ENCODE measurements around the gene PNKD. TPM values are rescaled to one million over a fixed set of nuclear protein-coding genes. Genes with fewer than 3 reads are reported as not detected.
A peak's percentile ranks its signal among the peaks of the same experiment; 100 is the strongest.

PNKD gene
- total and polyA plus RNA-seq, 2 of the 8 experiments (the other 6 are each of a cell fraction or from before 2014, with no cell fraction given): 43.9 to 65.4 TPM

DNA sequence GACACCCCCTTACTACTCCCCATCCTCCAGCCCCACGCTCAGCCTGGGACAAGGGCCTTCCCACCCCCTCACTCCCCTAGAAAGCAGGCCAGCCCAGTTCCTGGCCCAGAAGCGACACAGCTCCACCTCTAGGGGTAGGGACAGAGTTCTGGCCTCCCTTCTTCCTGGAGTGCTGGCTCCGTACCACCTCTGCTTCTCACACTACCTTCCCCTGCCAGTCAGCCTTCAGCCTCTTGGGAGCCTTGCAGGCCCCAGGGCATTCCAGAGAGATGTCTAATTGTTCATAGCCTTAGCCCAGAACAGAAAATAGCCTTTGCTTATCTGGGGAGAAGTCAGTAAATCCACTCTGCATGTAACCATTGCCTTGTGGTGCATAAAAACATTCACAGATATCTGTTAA is 73.3 kb downstream of the PNKD start:
- Histone ChIP-seq H2BK20ac (ENCODE audit: low read length) (no peak overlapping the region), H4K20me1 (replicated peaks in 1 of 2; ENCODE audit: control insufficient read depth in 1 of 2, insufficient read depth in 2 of 2, low read length in 2 of 2) (no peaks in the 10 kb centered on the region), H2BK12ac (ENCODE audit: low read depth, low read length) (no peak overlapping the region), H2AK5ac (ENCODE audit: low read depth, low read length) (no peak overlapping the region), H4K8ac (ENCODE audit: extremely low read depth, insufficient read depth, low read length) (no peak overlapping the region), H3K23me2 (ENCODE audit: low read depth, low read length) (no peaks in the 10 kb centered on the region), H2BK5ac (ENCODE audit: low read depth, low read length) (no peak overlapping the region), H3K36me3 (ENCODE audit: control insufficient read depth in 2 of 4, insufficient read depth in 4 of 4, low read length in 3 of 4) (no peaks in the 10 kb centered on the region; a peak in 1 of 8 replicates), H3K79me1 (ENCODE audit: low read depth, low read length) (no peaks in the 10 kb centered on the region), H3K9me3 (ENCODE audit: insufficient read depth in 2 of 2, low read depth in 1 of 2, low read length in 1 of 2) (no peaks in the 10 kb centered on the region), H3K4ac (replicated peaks; ENCODE audit: insufficient read length, low read depth, low read length) (no peak overlapping the region), H2BK120ac (replicated peaks; ENCODE audit: low read depth, low read length) (no peak overlapping the region), H3K14ac (ENCODE audit: insufficient read length) (no peak overlapping the region), H3K4me3 (ENCODE audit: extremely low read depth in 1 of 4, insufficient read depth in 2 of 4, low read depth in 3 of 4, low read length in 4 of 4) (no peak overlapping the region), H3K9ac (replicated peaks in 1 of 4; ENCODE audit: extremely low read depth in 1 of 4, low read depth in 3 of 4, low read length in 3 of 4) (no peak overlapping the region), H4K91ac (replicated peaks; ENCODE audit: insufficient read length, low read length) (peak overlapping the region; percentile 55), H3K56ac (replicated peaks; ENCODE audit: insufficient read length, low read depth, low read length) (no peak overlapping the region), H3K27ac (ENCODE audit: low read depth, low read length) (no peak overlapping the region), H3K27me3 (replicated peaks in 1 of 4; ENCODE audit: control insufficient read depth in 3 of 4, extremely low read depth in 1 of 4, insufficient read depth in 3 of 4, low read length in 3 of 4) (no peaks in the 10 kb centered on the region), H3K23ac (ENCODE audit: insufficient read length) (no peak overlapping the region), H2BK15ac (ENCODE audit: low read length) (no peak overlapping the region), H4K5ac (ENCODE audit: insufficient read length, low read depth, low read length) (no peak overlapping the region), H3K18ac (ENCODE audit: extremely low read depth, low read length) (no peak overlapping the region), H3K79me2 (ENCODE audit: control insufficient read depth in 1 of 2, insufficient read depth in 2 of 2, low read length in 2 of 2) (no peaks in the 10 kb centered on the region), H3K4me2 (ENCODE audit: insufficient read depth in 1 of 2, low read depth in 2 of 2, low read length in 2 of 2) (no peak overlapping the region), H2AFZ (ENCODE audit: low read length) (no peak overlapping the region), H3K4me1 (replicated peaks in 1 of 4; ENCODE audit: control insufficient read depth in 3 of 4, insufficient read depth in 4 of 4, low read length in 3 of 4) (peaks cover 0 to 4% (median 0%) of the 10 kb centered on the region in 4 experiments; a peak in 1 of 7 replicates)
- DNase-seq (ENCODE audit: low read depth in 1 of 2, low spot score in 2 of 2) (no peak), FAIRE-seq (no peak)
- ChIA-PET CTCF (ENCODE audit: partially characterized antibody) (interaction anchor here (1.1 to 3.0 kb wide), 6 partner anchors 9 to 58 kb away, joined by 3 to 18 read pairs (median 4); partner anchors contain the start of gene CATIP), POLR2A (ENCODE audit: partially characterized antibody) (interaction anchor here (0.9 kb wide), 1 partner anchor 53 kb away, joined by 4 read pairs; no protein-coding TSS in a partner anchor)
- 88% methylated on average over 3 of the region's 3 CpGs; no CpG with 5 or more reads in 1 of the 2 experiments for WGBS, 2 experiments (ENCODE audit: extremely low coverage in 1 of 2, insufficient coverage in 1 of 2, insufficient read length in 1 of 2, insufficient replicate concordance in 2 of 2, low coverage in 1 of 2, low lambda C conversion rate in 2 of 2, missing lambda C conversion rate in 1 of 2)
- TF ChIP-seq TAF7 (optimal IDR thresholded peaks at IDR 0.05; ENCODE audit: borderline replicate concordance, low read depth, low read length) (no peak), TCF12 (IDR thresholded peaks at IDR 0.05; ENCODE audit: low read depth, low read length) (no peak), CHD1 (IDR thresholded peaks at IDR 0.05; ENCODE audit: low read depth, low read length) (no peak), POLR2A (IDR thresholded peaks at IDR 0.05; ENCODE audit: control extremely low read depth in 1 of 2, low read depth in 2 of 2, low read length in 2 of 2) (no peak), SP4 (IDR thresholded peaks at IDR 0.05; ENCODE audit: low read length) (no peak), TBP (IDR thresholded peaks at IDR 0.05; ENCODE audit: low read depth, low read length) (no peak), ATF3 (IDR thresholded peaks at IDR 0.05; ENCODE audit: insufficient read depth, low read depth, low read length) (no peak), EZH2 (IDR thresholded peaks at IDR 0.05; ENCODE audit: low read depth, low read length, severe bottlenecking) (no peak), EGR1 (IDR thresholded peaks at IDR 0.05; ENCODE audit: borderline replicate concordance, low read depth, low read length) (no peak), KDM5A (IDR thresholded peaks at IDR 0.05; ENCODE audit: low read length) (no peak), BRCA1 (IDR thresholded peaks at IDR 0.05; ENCODE audit: low read depth, low read length) (no peak), POLR2AphosphoS5 (IDR thresholded peaks at IDR 0.05; ENCODE audit: low read depth, low read length) (no peak), PHF8 (conservative IDR thresholded peaks at IDR 0.05; ENCODE audit: low read depth, low read length) (no peak), GTF2F1 (IDR thresholded peaks at IDR 0.05; ENCODE audit: borderline replicate concordance, low read depth, low read length) (no peak), CREB1 (IDR thresholded peaks at IDR 0.05) (no peak)
